Peyer's patch (tissue), 4 donors: ENCODE data around the gene SLC39A3. TPM values are rescaled to one million over a fixed set of nuclear protein-coding genes. Genes with fewer than 3 reads are reported as not detected.

Experiments used
- DNase-seq, 3 donors: peaks; one replicate each; pipeline ENCODE4 v3.0.0-alpha.2; 2017 to 2019
- H3K27ac ChIP-seq, 4 donors: fragments of 200-600 bp; sonication (generic); one replicate each; pipeline ENCODE4 v1.5.1; 2016 to 2019
- H3K27me3 ChIP-seq, 2 donors: fragments of 200-600 bp; sonication (generic); one replicate each; pipeline ENCODE4 v1.5.1; 2019
- H3K36me3 ChIP-seq, 3 donors: fragments of 200-600 bp; sonication (generic); one replicate each; pipeline ENCODE4 v1.5.1; 2016 to 2019
- H3K4me1 ChIP-seq, 4 donors: fragments of 200-600 bp; sonication (generic); one replicate each; pipeline ENCODE4 v1.5.1; 2016 to 2019
- H3K4me3 ChIP-seq, 4 donors: fragments of 200-600 bp; sonication (generic); 1 replicate in 3 of 4; 2 replicates in 1 of 4; pipeline ENCODE4 v1.5.1; 2016 to 2019; ENCODE audit warnings: mild to moderate bottlenecking in 1 of 4
- H3K9me3 ChIP-seq, 4 donors: fragments of 200-600 bp; sonication (generic); one replicate each; pipeline ENCODE4 v1.5.1; 2016 to 2019; ENCODE audit warnings: mild to moderate bottlenecking in 1 of 4
- POLR2A ChIP-seq, 2 donors: fragments of 450-650 bp; IDR thresholded peaks; one replicate each; pipeline ENCODE4 v1.5.1; 2017; ENCODE audit warnings: antibody characterized with exemption in 2 of 2, mild to moderate bottlenecking in 2 of 2, moderate library complexity in 2 of 2
- total RNA-seq, 4 donors: library from RNA; depleted of rRNA; stranded (reverse); fragments of >200 nt; gene quantifications; one replicate each; pipeline ENCODE4 v1.1.0, GENCODE V29; 2016
- TF ChIP-seq, protein P1 (sequence below), 6 experiments: fragments of 450-650 bp in 4 of 6; fragments of 200-600 bp in 2 of 6; sonication (generic) in 1 of 6; IDR thresholded peaks; one replicate each; pipeline ENCODE4 v1.5.1; 2017 to 2019; ENCODE audit warnings: antibody characterized with exemption in 6 of 6, mild to moderate bottlenecking in 3 of 6, moderate library complexity in 1 of 6

SLC39A3 gene
- total RNA-seq, 4 donors from 2014 or later, result 22.1 to 29.7 (median 26.0) TPM

DNA sequence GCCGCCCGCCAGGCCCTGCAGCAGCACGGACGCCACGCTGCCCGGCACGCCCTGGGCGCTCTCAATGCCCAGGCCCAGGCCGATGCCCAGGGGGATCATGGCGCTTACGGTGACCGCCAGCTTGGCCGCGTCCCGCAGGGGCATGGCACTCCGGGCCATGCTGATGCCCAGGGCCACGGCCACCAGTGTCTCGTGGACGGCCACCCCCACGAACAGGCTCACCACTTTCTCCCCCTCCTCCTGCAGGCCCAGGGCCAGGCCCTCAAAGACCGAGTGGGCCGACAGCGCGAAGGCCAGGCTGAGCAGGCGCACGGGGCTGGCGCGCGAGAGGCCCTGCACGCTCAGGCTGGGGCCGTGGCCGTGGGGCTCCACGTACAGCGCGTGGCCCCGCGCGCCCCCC is 6.9 kb downstream of the SLC39A3 start:
- H3K9me3 ChIP-seq, result no peaks in the 10 kb centered on the region
- H3K27ac ChIP-seq, result no peak overlapping the region

DNA sequence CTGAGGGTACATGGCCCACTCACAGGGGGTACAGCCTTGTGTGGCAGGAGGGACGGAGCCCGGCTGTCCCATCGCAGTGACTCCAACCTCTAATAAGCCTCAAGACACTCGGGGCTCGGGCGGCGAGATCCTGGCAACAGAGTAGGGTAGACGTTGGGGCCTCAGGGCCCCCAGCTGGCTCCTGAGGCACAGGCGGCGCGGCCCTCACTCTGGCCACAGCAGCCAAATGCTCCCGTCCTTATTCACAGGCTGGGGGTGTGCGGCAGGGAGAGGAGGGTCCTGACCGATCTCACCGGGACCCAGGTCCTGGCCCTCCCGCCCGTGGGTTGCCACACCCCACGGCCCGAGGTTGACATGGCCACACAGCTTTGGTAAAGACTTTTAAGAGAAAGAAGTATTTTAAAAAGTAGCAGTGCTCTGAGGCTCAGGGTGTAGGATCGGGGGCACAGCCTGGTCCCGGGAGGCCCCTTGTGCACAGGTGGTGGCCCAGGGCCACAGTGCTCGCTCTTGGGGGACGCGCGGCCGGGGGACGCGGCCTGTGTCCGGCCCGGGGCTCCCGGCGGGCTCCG is 7.6 kb downstream of the SLC39A3 start:
- Histone ChIP-seq H3K36me3 (peaks cover 0 to 38% (median 0%) of the 10 kb centered on the region in 3 donors), H3K4me3 (no peak overlapping the region), H3K27me3 (no peaks in the 10 kb centered on the region), H3K27ac (no peak overlapping the region), H3K9me3 (no peaks in the 10 kb centered on the region), H3K4me1 (no peaks in the 10 kb centered on the region)
- TF ChIP-seq, protein P1, sequence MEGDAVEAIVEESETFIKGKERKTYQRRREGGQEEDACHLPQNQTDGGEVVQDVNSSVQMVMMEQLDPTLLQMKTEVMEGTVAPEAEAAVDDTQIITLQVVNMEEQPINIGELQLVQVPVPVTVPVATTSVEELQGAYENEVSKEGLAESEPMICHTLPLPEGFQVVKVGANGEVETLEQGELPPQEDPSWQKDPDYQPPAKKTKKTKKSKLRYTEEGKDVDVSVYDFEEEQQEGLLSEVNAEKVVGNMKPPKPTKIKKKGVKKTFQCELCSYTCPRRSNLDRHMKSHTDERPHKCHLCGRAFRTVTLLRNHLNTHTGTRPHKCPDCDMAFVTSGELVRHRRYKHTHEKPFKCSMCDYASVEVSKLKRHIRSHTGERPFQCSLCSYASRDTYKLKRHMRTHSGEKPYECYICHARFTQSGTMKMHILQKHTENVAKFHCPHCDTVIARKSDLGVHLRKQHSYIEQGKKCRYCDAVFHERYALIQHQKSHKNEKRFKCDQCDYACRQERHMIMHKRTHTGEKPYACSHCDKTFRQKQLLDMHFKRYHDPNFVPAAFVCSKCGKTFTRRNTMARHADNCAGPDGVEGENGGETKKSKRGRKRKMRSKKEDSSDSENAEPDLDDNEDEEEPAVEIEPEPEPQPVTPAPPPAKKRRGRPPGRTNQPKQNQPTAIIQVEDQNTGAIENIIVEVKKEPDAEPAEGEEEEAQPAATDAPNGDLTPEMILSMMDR (IDR thresholded peaks at IDR 0.05), result no peak
- TF ChIP-seq POLR2A (IDR thresholded peaks at IDR 0.05), result no peak
- no peak for DNase-seq

More for the DNA sequence above, 6.9 kb downstream of the SLC39A3 start:
- H3K36me3 ChIP-seq, result peaks cover 0 to 38% (median 0%) of the 10 kb centered on the region in 3 donors
- H3K27me3 ChIP-seq, result no peaks in the 10 kb centered on the region
- H3K4me3 ChIP-seq, result no peak overlapping the region
- no peaks in the 10 kb centered on the region for H3K4me1 ChIP-seq
- no peak for DNase-seq
- TF ChIP-seq POLR2A (IDR thresholded peaks at IDR 0.05), result no peak
- TF ChIP-seq, protein P1 (IDR thresholded peaks at IDR 0.05), result no peak

DNA sequence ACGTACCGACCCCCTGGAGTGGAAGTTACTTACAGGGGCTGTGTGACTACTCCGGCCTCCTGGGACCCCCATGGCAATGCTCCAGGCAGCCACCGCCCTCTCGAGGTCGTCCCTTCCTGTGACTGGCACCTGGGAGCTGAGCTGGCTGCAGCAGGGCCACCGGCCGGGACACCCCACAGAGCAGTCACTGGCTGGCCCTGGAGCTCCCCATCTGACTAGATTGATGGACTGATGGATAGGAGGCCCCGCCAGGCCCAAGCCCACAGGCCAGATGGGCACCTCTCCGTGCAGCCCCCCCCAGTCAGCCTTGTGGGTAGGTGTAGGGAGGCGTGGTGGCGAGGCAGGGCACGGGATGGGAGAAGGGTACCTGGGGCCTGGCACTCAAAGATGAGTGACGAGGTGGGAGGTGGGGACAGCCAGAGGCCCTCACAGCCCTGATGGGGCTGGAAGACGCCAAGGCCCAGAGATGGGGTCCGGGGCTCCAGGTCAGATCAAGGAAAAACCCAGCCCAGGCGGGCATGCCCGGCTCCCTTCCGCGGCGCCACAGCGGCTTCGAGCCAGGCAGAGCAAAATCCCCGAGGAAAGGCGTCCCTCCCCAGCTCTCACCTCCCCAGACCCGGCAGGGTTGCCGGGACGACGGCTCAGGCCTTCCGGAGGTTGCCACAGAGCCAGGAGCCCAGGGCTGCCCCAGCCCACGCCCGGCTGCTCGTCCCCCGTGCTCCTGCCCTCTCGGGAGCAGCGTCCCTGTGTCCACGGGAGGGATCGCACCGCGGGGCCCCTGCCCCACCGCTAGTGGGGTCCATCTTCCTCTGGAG is 8.4 kb downstream of the SLC39A3 start:
- TF ChIP-seq POLR2A (IDR thresholded peaks at IDR 0.05), result no peak
- TF ChIP-seq, protein P1 (IDR thresholded peaks at IDR 0.05), result no peak
- Histone ChIP-seq H3K27ac (no peak overlapping the region), H3K36me3 (peaks cover 0 to 33% (median 0%) of the 10 kb centered on the region in 3 donors), H3K4me1 (peaks cover 0 to 5% (median 0%) of the 10 kb centered on the region in 4 donors), H3K27me3 (no peaks in the 10 kb centered on the region), H3K4me3 (no peak overlapping the region), H3K9me3 (no peaks in the 10 kb centered on the region)
- DNase-seq, result no peak

DNA sequence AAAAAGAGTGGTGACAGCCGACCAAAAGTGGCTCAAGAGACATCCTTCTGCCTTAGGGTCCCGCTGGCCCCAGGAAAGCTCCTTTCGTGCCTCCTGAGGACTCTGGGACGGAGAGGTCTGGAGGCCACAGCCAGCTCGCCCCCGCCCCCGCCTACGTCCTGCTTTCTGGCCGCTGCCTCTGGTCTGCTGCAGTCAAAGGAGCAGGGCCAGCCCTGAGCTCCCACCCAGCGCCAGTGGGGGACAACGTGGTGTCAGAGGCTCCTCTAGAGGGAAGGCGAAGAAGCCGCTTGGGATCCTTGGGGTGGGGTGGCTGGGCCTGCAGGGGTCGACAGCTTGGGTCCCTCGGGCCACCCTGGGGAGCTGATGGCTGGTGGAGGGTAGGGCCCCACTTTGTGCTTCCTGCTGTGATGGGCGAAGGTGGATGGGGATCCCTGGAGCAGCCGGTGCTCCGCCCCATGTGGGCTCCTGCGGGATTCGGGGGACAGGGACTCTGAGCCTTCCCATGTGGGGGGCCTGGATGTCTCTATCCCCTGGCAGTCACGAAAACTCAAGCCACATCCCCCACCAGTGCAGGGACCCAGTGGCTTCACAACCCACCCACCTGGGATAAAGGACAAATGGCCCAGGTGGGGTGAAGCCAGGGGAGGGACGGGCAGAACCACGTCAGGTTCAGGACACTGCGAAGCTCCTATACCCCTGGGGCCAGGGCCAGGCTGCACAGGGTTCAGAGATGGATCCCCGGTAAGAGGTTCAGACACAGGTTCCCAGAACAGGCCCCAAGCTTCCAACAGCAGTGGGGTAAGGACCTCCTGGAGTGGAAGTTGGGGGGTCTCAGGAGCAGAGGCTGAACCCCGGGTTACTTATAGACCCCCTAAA is 9.6 kb downstream of the SLC39A3 start:
- Histone ChIP-seq H3K4me3 (no peak overlapping the region), H3K36me3 (peaks cover 0 to 20% (median 0%) of the 10 kb centered on the region in 3 donors), H3K27me3 (no peaks in the 10 kb centered on the region), H3K9me3 (no peaks in the 10 kb centered on the region), H3K27ac (no peak overlapping the region), H3K4me1 (peaks cover 0 to 9% (median 0%) of the 10 kb centered on the region in 4 donors)
- DNase-seq, result no peak
- TF ChIP-seq, protein P1 (IDR thresholded peaks at IDR 0.05), result no peak
- no peak for TF ChIP-seq POLR2A (IDR thresholded peaks at IDR 0.05)

DNA sequence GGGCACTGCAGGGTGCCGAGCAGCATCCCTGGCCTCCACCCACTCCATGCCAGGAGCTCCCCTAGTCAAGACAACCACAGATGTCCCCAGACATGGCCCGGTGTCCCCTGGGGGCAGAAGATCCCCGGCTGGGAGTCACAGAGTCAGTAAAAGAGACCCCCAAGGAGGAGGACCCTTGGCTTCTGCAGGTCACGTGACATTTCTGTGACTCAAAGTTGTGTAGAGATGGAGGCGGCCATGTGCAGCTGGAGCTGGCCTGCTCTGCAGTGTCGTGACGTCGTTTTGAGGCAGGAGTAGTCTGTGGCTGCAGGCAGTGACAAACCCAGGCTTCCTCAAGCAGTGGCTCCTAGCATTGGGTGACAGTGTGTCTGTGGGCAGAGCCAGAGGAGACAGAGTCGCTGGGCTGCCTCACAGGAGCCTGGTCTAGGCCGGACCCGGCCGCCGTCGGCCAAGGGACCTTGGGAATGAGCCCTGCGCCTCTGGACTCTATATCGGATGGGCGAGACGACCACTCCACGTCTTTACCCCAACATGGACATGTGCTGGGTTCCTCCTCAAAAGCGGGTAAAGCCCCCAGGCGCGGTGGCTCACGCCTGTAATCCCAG is 10.9 kb downstream of the SLC39A3 start:
- TF ChIP-seq POLR2A (IDR thresholded peaks at IDR 0.05), result no peak
- TF ChIP-seq, protein P1 (IDR thresholded peaks at IDR 0.05), result no peak
- Histone ChIP-seq H3K4me1 (peaks cover 0 to 9% (median 0%) of the 10 kb centered on the region in 4 donors), H3K36me3 (peaks cover 0 to 16% (median 0%) of the 10 kb centered on the region in 3 donors), H3K27me3 (no peaks in the 10 kb centered on the region), H3K4me3 (no peak overlapping the region), H3K9me3 (no peaks in the 10 kb centered on the region), H3K27ac (no peak overlapping the region)
- DNase-seq, result no peak
